Measurements from ENCODE around the gene COLQ. TPM values are rescaled to one million over a fixed set of nuclear protein-coding genes. Genes with fewer than 3 reads are reported as not detected.

The COLQ gene
- total RNA-seq, 1 experiment from 2014 or later, result 1.9 TPM

DNA sequence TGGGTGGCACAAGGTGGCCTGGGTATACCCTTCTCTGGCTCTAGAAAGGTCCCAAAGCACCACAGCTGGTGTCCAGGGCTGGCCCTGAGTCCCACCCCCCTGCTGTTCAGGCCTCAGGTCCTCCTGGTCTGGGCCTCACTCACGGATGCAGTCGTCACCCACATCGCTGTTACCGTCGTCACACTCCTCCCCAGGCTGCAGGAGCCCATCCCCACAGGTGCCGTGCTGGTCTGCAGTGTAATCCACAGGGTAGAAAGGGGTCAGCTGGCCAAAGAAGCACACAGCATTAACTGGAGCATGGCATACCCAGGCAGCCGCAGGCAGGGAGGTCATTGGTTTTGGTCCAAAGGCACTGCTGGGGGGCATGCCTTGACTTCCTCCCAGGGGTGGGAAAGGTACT lies 65.8 kb downstream of the COLQ start:
- H3K36me3 ChIP-seq (ENCODE audit: control insufficient read depth in 1 of 2, insufficient read depth in 2 of 2, low read length in 2 of 2), result no peaks in the 10 kb centered on the region
- H3K4me2 ChIP-seq (ENCODE audit: low read length), result no peak overlapping the region
- ATAC-seq (no peak), DNase-seq (ENCODE audit: low read depth, low spot score) (no peak)
- RAD21 ChIA-PET (ENCODE audit: low non-redundant PET in 1 of 2, low total read pairs in 2 of 2, uncharacterized antibody in 2 of 2, unreplicated experiment in 2 of 2), result no interaction called here
- intact Hi-C loops (cut with micrococcal nuclease), result no loop called here
- H4K20me1 ChIP-seq (ENCODE audit: insufficient read depth), result no peaks in the 10 kb centered on the region
- H2AFZ ChIP-seq (ENCODE audit: low read depth, low read length, poor library complexity, severe bottlenecking), result no peak overlapping the region
- CTCF ChIA-PET, result no interaction called here
- 0 out of 2 replicates have a peak, but pooled peaks cover 3% of the 10 kb centered on the region for H3K9me2 ChIP-seq (ENCODE audit: insufficient read depth)
- H3K4me1 ChIP-seq (ENCODE audit: control insufficient read depth in 1 of 2, insufficient read depth in 2 of 2, low read length in 2 of 2), result peaks cover 0 to 6% of the 10 kb centered on the region in 2 experiments; a peak in 1 of 4 replicates
- H3K9me3 ChIP-seq (ENCODE audit: control insufficient read depth in 1 of 2, insufficient read depth in 1 of 2, low read depth in 1 of 2, low read length in 2 of 2), result no peaks in the 10 kb centered on the region
- BruUV-seq (replicated peaks), result no TSS peak
- TF ChIP-seq ZNF274 (IDR thresholded peaks at IDR 0.05; ENCODE audit: low read depth, low read length) (no peak), ATF3 (IDR thresholded peaks at IDR 0.05) (no peak), YY1 (IDR thresholded peaks at IDR 0.05; ENCODE audit: extremely low read depth, insufficient replicate concordance, low read depth, low read length) (no peak), RAD21 (IDR thresholded peaks at IDR 0.05; ENCODE audit: low read depth) (no peak), EGR1 (IDR thresholded peaks at IDR 0.05; ENCODE audit: low read depth) (no peak)
- no peak overlapping the region for H3K27ac ChIP-seq (ENCODE audit: low read depth, low read length)
- H3K27me3 ChIP-seq (ENCODE audit: insufficient read depth, low read length), result no peaks in the 10 kb centered on the region
- POLR2A ChIA-PET, result no interaction called here
- H3K79me2 ChIP-seq (ENCODE audit: insufficient read depth, low read length), result no peaks in the 10 kb centered on the region
- H3K9ac ChIP-seq (ENCODE audit: low read length), result no peak overlapping the region
- H3K4me3 ChIP-seq (replicated peaks in 1 of 2; ENCODE audit: low read depth in 1 of 2, low read length in 2 of 2), result no peak overlapping the region

GRCh38 chr3:15454965-15455364 lies 66.5 kb downstream of the COLQ start:
- BruUV-seq (replicated peaks), result no TSS peak
- CTCF ChIA-PET, result no interaction called here
- TF ChIP-seq EZH2phosphoT487 (IDR thresholded peaks at IDR 0.05; ENCODE audit: borderline replicate concordance) (no peak), TCF7L2 (IDR thresholded peaks at IDR 0.05; ENCODE audit: borderline replicate concordance, extremely low read depth, insufficient read depth, insufficient read length) (no peak), ELF1 (IDR thresholded peaks at IDR 0.05; ENCODE audit: borderline replicate concordance, low read depth) (no peak), EZH2 (IDR thresholded peaks at IDR 0.05) (no peak), FOSL1 (IDR thresholded peaks at IDR 0.05; ENCODE audit: low read depth) (no peak), RAD21 (IDR thresholded peaks at IDR 0.05; ENCODE audit: low read depth) (no peak)
- TF ChIP-seq, protein P1, sequence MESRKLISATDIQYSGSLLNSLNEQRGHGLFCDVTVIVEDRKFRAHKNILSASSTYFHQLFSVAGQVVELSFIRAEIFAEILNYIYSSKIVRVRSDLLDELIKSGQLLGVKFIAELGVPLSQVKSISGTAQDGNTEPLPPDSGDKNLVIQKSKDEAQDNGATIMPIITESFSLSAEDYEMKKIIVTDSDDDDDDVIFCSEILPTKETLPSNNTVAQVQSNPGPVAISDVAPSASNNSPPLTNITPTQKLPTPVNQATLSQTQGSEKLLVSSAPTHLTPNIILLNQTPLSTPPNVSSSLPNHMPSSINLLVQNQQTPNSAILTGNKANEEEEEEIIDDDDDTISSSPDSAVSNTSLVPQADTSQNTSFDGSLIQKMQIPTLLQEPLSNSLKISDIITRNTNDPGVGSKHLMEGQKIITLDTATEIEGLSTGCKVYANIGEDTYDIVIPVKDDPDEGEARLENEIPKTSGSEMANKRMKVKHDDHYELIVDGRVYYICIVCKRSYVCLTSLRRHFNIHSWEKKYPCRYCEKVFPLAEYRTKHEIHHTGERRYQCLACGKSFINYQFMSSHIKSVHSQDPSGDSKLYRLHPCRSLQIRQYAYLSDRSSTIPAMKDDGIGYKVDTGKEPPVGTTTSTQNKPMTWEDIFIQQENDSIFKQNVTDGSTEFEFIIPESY (IDR thresholded peaks at IDR 0.05; ENCODE audit: extremely low read depth, insufficient replicate concordance, low read length), result no peak
- TF ChIP-seq, protein P2, sequence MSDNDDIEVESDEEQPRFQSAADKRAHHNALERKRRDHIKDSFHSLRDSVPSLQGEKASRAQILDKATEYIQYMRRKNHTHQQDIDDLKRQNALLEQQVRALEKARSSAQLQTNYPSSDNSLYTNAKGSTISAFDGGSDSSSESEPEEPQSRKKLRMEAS (IDR thresholded peaks at IDR 0.05), result no peak

More at GRCh38 chr3:15454965-15455364, 66.5 kb downstream of the COLQ start:
- Histone ChIP-seq H3K27me3 (ENCODE audit: insufficient read depth, low read length) (no peaks in the 10 kb centered on the region), H3K9me3 (ENCODE audit: control insufficient read depth in 1 of 2, insufficient read depth in 1 of 2, low read depth in 1 of 2, low read length in 2 of 2) (no peaks in the 10 kb centered on the region), H3K9ac (ENCODE audit: low read length) (no peak overlapping the region), H3K27ac (ENCODE audit: low read depth, low read length) (no peak overlapping the region), H3K4me2 (ENCODE audit: low read length) (no peak overlapping the region), H3K36me3 (ENCODE audit: control insufficient read depth in 1 of 2, insufficient read depth in 2 of 2, low read length in 2 of 2) (no peaks in the 10 kb centered on the region), H3K4me3 (replicated peaks in 1 of 2; ENCODE audit: low read depth in 1 of 2, low read length in 2 of 2) (no peak overlapping the region), H3K79me2 (ENCODE audit: insufficient read depth, low read length) (no peaks in the 10 kb centered on the region), H3K4me1 (ENCODE audit: control insufficient read depth in 1 of 2, insufficient read depth in 2 of 2, low read length in 2 of 2) (peaks cover 0 to 6% of the 10 kb centered on the region in 2 experiments; a peak in 1 of 4 replicates), H4K20me1 (ENCODE audit: insufficient read depth) (no peaks in the 10 kb centered on the region), H3K9me2 (ENCODE audit: insufficient read depth) (0 out of 2 replicates have a peak, but pooled peaks cover 3% of the 10 kb centered on the region), H2AFZ (ENCODE audit: low read depth, low read length, poor library complexity, severe bottlenecking) (no peak overlapping the region)
- ChIA-PET POLR2A (no interaction called here), RAD21 (ENCODE audit: low non-redundant PET in 1 of 2, low total read pairs in 2 of 2, uncharacterized antibody in 2 of 2, unreplicated experiment in 2 of 2) (no interaction called here)
- intact Hi-C loops (cut with micrococcal nuclease), result no loop called here
- ATAC-seq, result no peak
- DNase-seq (ENCODE audit: low read depth, low spot score), result no peak
